ENCODE measurements around the gene LMTK3.

DNA sequence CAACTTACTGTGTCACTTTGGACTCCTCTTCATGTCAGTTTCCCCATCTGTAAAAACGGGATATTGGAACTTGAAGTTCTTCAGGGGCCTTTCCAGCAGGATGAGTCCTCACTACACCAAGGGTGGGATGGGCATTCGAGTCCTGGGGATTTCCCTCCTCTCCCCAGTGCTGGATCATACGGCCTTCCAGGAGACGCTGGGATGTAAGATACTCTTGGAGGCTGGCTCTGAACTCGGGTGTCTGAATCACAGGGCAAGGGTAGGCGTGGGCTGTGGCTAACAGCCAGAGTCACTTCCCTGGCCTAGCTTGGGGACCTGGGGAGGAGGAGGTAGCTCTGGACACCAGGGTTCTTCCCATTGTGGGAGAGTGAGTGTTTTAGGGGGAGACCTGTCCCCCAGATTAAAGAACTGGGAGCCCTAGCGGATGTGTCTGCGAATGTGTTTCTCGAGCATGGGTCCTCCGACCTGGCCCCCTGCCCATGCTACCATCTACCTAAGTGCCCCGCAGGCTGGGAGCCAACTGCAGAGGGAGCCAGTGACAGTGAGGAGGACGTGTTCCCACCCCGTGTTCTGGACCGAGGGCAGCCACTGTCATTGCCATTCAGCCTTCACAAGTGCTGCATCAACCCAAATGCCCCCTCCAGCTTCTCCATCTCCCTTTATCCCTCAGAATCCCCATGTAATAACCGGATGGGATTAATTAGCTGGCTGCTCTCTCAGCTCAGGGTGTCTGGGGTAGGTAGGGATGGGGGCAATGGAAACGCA lies 44.9 kb downstream of the LMTK3 start:
- TF ChIP-seq, protein P1, sequence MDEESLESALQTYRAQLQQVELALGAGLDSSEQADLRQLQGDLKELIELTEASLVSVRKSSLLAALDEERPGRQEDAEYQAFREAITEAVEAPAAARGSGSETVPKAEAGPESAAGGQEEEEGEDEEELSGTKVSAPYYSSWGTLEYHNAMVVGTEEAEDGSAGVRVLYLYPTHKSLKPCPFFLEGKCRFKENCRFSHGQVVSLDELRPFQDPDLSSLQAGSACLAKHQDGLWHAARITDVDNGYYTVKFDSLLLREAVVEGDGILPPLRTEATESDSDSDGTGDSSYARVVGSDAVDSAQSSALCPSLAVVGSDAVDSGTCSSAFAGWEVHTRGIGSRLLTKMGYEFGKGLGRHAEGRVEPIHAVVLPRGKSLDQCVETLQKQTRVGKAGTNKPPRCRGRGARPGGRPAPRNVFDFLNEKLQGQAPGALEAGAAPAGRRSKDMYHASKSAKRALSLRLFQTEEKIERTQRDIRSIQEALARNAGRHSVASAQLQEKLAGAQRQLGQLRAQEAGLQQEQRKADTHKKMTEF (CRISPR knock-in tag; IDR thresholded peaks at IDR 0.05), result no peak
- TF ChIP-seq, protein P2, sequence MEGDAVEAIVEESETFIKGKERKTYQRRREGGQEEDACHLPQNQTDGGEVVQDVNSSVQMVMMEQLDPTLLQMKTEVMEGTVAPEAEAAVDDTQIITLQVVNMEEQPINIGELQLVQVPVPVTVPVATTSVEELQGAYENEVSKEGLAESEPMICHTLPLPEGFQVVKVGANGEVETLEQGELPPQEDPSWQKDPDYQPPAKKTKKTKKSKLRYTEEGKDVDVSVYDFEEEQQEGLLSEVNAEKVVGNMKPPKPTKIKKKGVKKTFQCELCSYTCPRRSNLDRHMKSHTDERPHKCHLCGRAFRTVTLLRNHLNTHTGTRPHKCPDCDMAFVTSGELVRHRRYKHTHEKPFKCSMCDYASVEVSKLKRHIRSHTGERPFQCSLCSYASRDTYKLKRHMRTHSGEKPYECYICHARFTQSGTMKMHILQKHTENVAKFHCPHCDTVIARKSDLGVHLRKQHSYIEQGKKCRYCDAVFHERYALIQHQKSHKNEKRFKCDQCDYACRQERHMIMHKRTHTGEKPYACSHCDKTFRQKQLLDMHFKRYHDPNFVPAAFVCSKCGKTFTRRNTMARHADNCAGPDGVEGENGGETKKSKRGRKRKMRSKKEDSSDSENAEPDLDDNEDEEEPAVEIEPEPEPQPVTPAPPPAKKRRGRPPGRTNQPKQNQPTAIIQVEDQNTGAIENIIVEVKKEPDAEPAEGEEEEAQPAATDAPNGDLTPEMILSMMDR (CRISPR knock-in tag; IDR thresholded peaks at IDR 0.05), result 0 out of 2 replicates have a peak, but pooled peaks have one; percentile 7
- no peak for TF ChIP-seq ZNF670 (CRISPR knock-in tag; IDR thresholded peaks at IDR 0.05; ENCODE audit: borderline replicate concordance)
- no peak for TF ChIP-seq ADNP (CRISPR knock-in tag; IDR thresholded peaks at IDR 0.05)
- no peak for TF ChIP-seq SMC3 (IDR thresholded peaks at IDR 0.05; ENCODE audit: low read length)
- TF ChIP-seq, protein P3, sequence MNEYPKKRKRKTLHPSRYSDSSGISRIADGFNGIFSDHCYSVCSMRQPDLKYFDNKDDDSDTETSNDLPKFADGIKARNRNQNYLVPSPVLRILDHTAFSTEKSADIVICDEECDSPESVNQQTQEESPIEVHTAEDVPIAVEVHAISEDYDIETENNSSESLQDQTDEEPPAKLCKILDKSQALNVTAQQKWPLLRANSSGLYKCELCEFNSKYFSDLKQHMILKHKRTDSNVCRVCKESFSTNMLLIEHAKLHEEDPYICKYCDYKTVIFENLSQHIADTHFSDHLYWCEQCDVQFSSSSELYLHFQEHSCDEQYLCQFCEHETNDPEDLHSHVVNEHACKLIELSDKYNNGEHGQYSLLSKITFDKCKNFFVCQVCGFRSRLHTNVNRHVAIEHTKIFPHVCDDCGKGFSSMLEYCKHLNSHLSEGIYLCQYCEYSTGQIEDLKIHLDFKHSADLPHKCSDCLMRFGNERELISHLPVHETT (CRISPR knock-in tag; conservative IDR thresholded peaks at IDR 0.05), result no peak
- TF ChIP-seq POLR2A (IDR thresholded peaks at IDR 0.05; ENCODE audit: insufficient read depth in 1 of 2, low read depth in 2 of 2, low read length in 2 of 2), result no peak
- TF ChIP-seq, protein P4, sequence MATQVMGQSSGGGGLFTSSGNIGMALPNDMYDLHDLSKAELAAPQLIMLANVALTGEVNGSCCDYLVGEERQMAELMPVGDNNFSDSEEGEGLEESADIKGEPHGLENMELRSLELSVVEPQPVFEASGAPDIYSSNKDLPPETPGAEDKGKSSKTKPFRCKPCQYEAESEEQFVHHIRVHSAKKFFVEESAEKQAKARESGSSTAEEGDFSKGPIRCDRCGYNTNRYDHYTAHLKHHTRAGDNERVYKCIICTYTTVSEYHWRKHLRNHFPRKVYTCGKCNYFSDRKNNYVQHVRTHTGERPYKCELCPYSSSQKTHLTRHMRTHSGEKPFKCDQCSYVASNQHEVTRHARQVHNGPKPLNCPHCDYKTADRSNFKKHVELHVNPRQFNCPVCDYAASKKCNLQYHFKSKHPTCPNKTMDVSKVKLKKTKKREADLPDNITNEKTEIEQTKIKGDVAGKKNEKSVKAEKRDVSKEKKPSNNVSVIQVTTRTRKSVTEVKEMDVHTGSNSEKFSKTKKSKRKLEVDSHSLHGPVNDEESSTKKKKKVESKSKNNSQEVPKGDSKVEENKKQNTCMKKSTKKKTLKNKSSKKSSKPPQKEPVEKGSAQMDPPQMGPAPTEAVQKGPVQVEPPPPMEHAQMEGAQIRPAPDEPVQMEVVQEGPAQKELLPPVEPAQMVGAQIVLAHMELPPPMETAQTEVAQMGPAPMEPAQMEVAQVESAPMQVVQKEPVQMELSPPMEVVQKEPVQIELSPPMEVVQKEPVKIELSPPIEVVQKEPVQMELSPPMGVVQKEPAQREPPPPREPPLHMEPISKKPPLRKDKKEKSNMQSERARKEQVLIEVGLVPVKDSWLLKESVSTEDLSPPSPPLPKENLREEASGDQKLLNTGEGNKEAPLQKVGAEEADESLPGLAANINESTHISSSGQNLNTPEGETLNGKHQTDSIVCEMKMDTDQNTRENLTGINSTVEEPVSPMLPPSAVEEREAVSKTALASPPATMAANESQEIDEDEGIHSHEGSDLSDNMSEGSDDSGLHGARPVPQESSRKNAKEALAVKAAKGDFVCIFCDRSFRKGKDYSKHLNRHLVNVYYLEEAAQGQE (IDR thresholded peaks at IDR 0.05; ENCODE audit: borderline replicate concordance in 1 of 2, low read depth in 1 of 2, low read length in 2 of 2), result no peak
- TF ChIP-seq CBFB (CRISPR knock-in tag; IDR thresholded peaks at IDR 0.05), result no peak

All from HepG2 (cell line).